NCI-H128 (cell line): ENCODE measurements around the gene TAF4.
"Not testable (repeated sequence)": the region's sequence is repeated elsewhere in the genome, so short reads cannot be mapped to it uniquely, and the experiment has no call there.

Experiments used
- DNase-seq: peaks from one replicate; lab custom pipeline; 2025; ENCODE audit not compliant: unreplicated experiment; lab: John Stamatoyannopoulos, UW

Gene TAF4

GRCh38 chr20:62059401-62059800 lies 6.3 kb downstream of the TAF4 start:
- DNase-seq, result no peak

- DNase-seq, result no peak
Observed at GRCh38 chr20:62058941-62059340, 6.7 kb downstream of the TAF4 start.

- no peak for DNase-seq
Observed at GRCh38 chr20:62056975-62057374, 8.7 kb downstream of the TAF4 start.

- DNase-seq, result no peak
Observed at GRCh38 chr20:62056377-62056776, 9.3 kb downstream of the TAF4 start.

GRCh38 chr20:62055862-62056115 lies 9.9 kb downstream of the TAF4 start:
- DNase-seq, result not testable (repeated sequence)

- DNase-seq, result no peak
Observed at GRCh38 chr20:62055106-62055861, 10.4 kb downstream of the TAF4 start.

- DNase-seq, result no peak
Observed at GRCh38 chr20:62054451-62054953, 11.2 kb downstream of the TAF4 start.

- DNase-seq, result no peak
Observed at GRCh38 chr20:62053465-62054196, 12.1 kb downstream of the TAF4 start.

- DNase-seq, result no peak
Observed at GRCh38 chr20:62052842-62053464, 12.7 kb downstream of the TAF4 start.

- no peak for DNase-seq
Observed at GRCh38 chr20:62052336-62052841, 13.3 kb downstream of the TAF4 start.

GRCh38 chr20:62051546-62052255 lies 14.0 kb downstream of the TAF4 start:
- no peak for DNase-seq

GRCh38 chr20:62051144-62051543 lies 14.5 kb downstream of the TAF4 start:
- DNase-seq, result no peak

GRCh38 chr20:62050166-62051120 lies 15.2 kb downstream of the TAF4 start:
- DNase-seq, result no peak

GRCh38 chr20:62049342-62050165 lies 16.1 kb downstream of the TAF4 start:
- no peak for DNase-seq

- DNase-seq, result no peak
Observed at GRCh38 chr20:62048821-62049291, 16.8 kb downstream of the TAF4 start.

GRCh38 chr20:62048346-62048761 lies 17.3 kb downstream of the TAF4 start:
- DNase-seq, result no peak

GRCh38 chr20:62047666-62048345 lies 17.9 kb downstream of the TAF4 start:
- DNase-seq, result no peak

GRCh38 chr20:62046431-62046830 lies 19.2 kb downstream of the TAF4 start:
- no peak for DNase-seq
